Measurements from ENCODE around the gene EFCAB13. TPM values are rescaled to one million over a fixed set of nuclear protein-coding genes. Genes with fewer than 3 reads are reported as not detected.

EFCAB13 gene
- total and polyA plus RNA-seq, 2 donors (not counting 1 experiment from before 2014, with no cell fraction given): 1.3 to 9.2 TPM

DNA sequence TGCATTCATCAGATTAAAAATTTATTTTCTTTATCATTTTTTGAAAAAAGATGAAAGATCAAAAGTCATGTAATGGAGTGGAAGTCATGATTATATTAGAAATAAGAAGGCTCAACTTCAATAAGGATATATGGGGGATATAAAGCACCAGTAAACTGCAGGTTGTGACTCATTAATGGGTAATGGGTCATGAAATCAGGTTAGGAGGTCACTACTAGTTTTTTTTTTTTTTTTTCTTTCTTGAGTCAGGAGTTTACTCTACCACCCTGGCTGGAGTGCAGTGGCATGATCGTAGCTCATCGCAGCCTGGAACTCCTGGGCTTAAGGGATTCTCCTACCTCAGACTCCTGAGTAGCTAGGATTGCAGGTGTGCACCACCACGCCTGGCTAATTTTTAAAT lies 14.3 kb downstream of the EFCAB13 start:
- Histone ChIP-seq H3K9me3 (ENCODE audit: control insufficient read depth, insufficient read depth, low read depth, low read length) (no peaks in the 10 kb centered on the region), H4K20me1 (ENCODE audit: control insufficient read depth, extremely low read depth, insufficient read depth, low read length) (no peaks in the 10 kb centered on the region), H3K4me2 (ENCODE audit: extremely low read depth, insufficient read depth, low read length) (no peak overlapping the region), H3K9ac (ENCODE audit: insufficient read depth, low read length) (no peak overlapping the region), H3K27me3 (ENCODE audit: control insufficient read depth, insufficient read depth, low read length) (no peaks in the 10 kb centered on the region), H3K4me1 (ENCODE audit: control insufficient read depth, extremely low read depth, insufficient read depth, low read length) (no peaks in the 10 kb centered on the region), H3K36me3 (ENCODE audit: control insufficient read depth, insufficient read depth, low read length) (no peaks in the 10 kb centered on the region), H3K4me3 (replicated peaks in 1 of 4; ENCODE audit: control extremely low read depth in 1 of 4, insufficient read depth in 1 of 4, low read depth in 3 of 4, low read length in 4 of 4) (no peak overlapping the region), H2AFZ (ENCODE audit: low read length) (no peak overlapping the region), H3K27ac (ENCODE audit: insufficient read depth, low read length) (no peak overlapping the region), H3K79me2 (ENCODE audit: control insufficient read depth, insufficient read depth, low read length) (no peaks in the 10 kb centered on the region)
- TF ChIP-seq, protein P1, sequence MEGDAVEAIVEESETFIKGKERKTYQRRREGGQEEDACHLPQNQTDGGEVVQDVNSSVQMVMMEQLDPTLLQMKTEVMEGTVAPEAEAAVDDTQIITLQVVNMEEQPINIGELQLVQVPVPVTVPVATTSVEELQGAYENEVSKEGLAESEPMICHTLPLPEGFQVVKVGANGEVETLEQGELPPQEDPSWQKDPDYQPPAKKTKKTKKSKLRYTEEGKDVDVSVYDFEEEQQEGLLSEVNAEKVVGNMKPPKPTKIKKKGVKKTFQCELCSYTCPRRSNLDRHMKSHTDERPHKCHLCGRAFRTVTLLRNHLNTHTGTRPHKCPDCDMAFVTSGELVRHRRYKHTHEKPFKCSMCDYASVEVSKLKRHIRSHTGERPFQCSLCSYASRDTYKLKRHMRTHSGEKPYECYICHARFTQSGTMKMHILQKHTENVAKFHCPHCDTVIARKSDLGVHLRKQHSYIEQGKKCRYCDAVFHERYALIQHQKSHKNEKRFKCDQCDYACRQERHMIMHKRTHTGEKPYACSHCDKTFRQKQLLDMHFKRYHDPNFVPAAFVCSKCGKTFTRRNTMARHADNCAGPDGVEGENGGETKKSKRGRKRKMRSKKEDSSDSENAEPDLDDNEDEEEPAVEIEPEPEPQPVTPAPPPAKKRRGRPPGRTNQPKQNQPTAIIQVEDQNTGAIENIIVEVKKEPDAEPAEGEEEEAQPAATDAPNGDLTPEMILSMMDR (conservative IDR thresholded peaks at IDR 0.05 in 1 of 2, IDR thresholded peaks at IDR 0.05 in 1 of 2; ENCODE audit: low read depth in 1 of 2, low read length in 2 of 2): no peak
- no peak for TF ChIP-seq EZH2 (IDR thresholded peaks at IDR 0.05; ENCODE audit: low read length, missing control alignments)
- no peak for DNase-seq (ENCODE audit: low read depth in 2 of 2)

DNA sequence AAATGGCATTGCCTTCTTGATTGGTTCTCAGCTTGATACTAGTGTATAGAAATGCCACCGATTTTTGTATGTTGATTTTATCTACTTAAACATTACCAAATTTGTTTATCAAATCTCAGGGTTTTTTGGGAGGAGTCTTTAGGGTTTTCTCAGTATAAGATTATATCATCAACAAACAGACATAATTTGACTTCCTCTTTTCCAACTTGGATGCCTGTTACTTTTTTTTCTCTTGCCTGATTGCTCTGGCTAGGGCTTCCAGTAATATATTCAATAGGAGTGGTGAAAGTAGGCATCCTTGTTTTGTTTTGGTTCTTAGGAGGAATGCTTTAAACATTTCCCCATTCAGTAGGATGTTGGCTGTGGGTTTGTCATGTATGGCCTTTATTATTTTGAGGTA lies 29.1 kb downstream of the EFCAB13 start:
- TF ChIP-seq, protein P1 (conservative IDR thresholded peaks at IDR 0.05 in 1 of 2, IDR thresholded peaks at IDR 0.05 in 1 of 2; ENCODE audit: low read depth in 1 of 2, low read length in 2 of 2): no peak
- TF ChIP-seq EZH2 (IDR thresholded peaks at IDR 0.05; ENCODE audit: low read length, missing control alignments): no peak
- Histone ChIP-seq H3K36me3 (ENCODE audit: control insufficient read depth, insufficient read depth, low read length) (no peaks in the 10 kb centered on the region), H3K27me3 (ENCODE audit: control insufficient read depth, insufficient read depth, low read length) (no peaks in the 10 kb centered on the region), H4K20me1 (ENCODE audit: control insufficient read depth, extremely low read depth, insufficient read depth, low read length) (no peaks in the 10 kb centered on the region), H3K4me1 (ENCODE audit: control insufficient read depth, extremely low read depth, insufficient read depth, low read length) (no peaks in the 10 kb centered on the region), H3K4me3 (replicated peaks in 1 of 4; ENCODE audit: control extremely low read depth in 1 of 4, insufficient read depth in 1 of 4, low read depth in 3 of 4, low read length in 4 of 4) (no peak overlapping the region), H3K79me2 (ENCODE audit: control insufficient read depth, insufficient read depth, low read length) (no peaks in the 10 kb centered on the region), H3K9ac (ENCODE audit: insufficient read depth, low read length) (no peak overlapping the region), H3K9me3 (ENCODE audit: control insufficient read depth, insufficient read depth, low read depth, low read length) (no peaks in the 10 kb centered on the region), H3K4me2 (ENCODE audit: extremely low read depth, insufficient read depth, low read length) (no peak overlapping the region), H3K27ac (ENCODE audit: insufficient read depth, low read length) (no peak overlapping the region), H2AFZ (ENCODE audit: low read length) (no peak overlapping the region)
- DNase-seq (ENCODE audit: low read depth in 2 of 2): no peak

DNA sequence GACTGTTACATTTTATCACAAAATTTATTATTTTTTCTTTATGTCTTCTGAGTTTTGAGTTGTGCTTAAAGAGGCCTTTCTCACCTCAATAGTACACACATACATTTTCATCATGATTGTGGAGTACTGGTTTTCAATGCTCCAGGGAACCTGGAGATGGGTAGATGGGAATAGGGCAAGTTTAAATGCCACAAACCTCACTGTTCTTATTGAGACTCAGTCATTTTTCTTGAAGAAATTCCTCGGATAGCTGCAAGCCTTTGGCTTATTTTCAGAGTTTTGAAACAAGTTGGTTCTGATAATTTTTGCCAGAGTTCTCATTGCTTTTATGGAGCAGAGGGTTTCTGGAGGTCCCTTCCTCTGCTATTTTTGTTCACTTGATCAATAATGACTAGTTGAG lies 34.9 kb downstream of the EFCAB13 start:
- Histone ChIP-seq H3K79me2 (ENCODE audit: control insufficient read depth, insufficient read depth, low read length) (no peaks in the 10 kb centered on the region), H3K4me2 (ENCODE audit: extremely low read depth, insufficient read depth, low read length) (no peak overlapping the region), H3K4me1 (ENCODE audit: control insufficient read depth, extremely low read depth, insufficient read depth, low read length) (no peaks in the 10 kb centered on the region), H4K20me1 (ENCODE audit: control insufficient read depth, extremely low read depth, insufficient read depth, low read length) (no peaks in the 10 kb centered on the region), H3K4me3 (replicated peaks in 1 of 4; ENCODE audit: control extremely low read depth in 1 of 4, insufficient read depth in 1 of 4, low read depth in 3 of 4, low read length in 4 of 4) (no peak overlapping the region), H3K27me3 (ENCODE audit: control insufficient read depth, insufficient read depth, low read length) (no peaks in the 10 kb centered on the region), H3K27ac (ENCODE audit: insufficient read depth, low read length) (no peak overlapping the region), H3K9ac (ENCODE audit: insufficient read depth, low read length) (no peak overlapping the region), H2AFZ (ENCODE audit: low read length) (no peak overlapping the region), H3K9me3 (ENCODE audit: control insufficient read depth, insufficient read depth, low read depth, low read length) (no peaks in the 10 kb centered on the region), H3K36me3 (ENCODE audit: control insufficient read depth, insufficient read depth, low read length) (no peaks in the 10 kb centered on the region)
- TF ChIP-seq, protein P1 (conservative IDR thresholded peaks at IDR 0.05 in 1 of 2, IDR thresholded peaks at IDR 0.05 in 1 of 2; ENCODE audit: low read depth in 1 of 2, low read length in 2 of 2): no peak
- no peak for TF ChIP-seq EZH2 (IDR thresholded peaks at IDR 0.05; ENCODE audit: low read length, missing control alignments)
- no peak for DNase-seq (ENCODE audit: low read depth in 2 of 2)

Data from fibroblast of lung (primary cell).